ENCODE results near the gene PRKCZ.

The PRKCZ gene

DNA sequence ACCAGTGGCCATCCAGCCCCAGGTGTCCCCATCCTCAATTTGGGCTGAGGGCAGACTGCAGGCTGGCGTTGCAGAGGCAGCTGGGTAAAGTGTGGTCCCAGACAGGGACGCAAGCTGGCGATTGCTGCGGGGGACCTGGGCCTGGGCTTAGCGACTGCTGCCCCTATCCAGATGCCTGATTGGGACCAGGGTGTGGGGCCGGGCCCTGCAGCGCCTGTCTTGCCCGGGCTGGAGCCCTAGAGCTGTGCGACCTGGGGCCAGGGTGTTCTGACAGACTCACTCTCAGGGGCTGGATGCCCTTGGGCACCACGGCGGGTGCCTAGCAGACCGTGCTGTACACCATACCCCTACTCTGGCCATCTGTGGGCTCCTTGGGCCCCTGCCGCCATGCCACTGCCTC is 160.6 kb downstream of the PRKCZ start:
- TF ChIP-seq CTCF (IDR thresholded peaks at IDR 0.05; ENCODE audit: borderline replicate concordance, control extremely low read depth, extremely low read depth, insufficient read depth, missing control alignments): no peak
- in situ Hi-C loops (cut with MboI; ENCODE audit: low sequenced_read_pairs, unreplicated experiment): no loop called here

GRCh38 chr1:2212274-2212531 is 162.0 kb downstream of the PRKCZ start:
- no peak for TF ChIP-seq CTCF (IDR thresholded peaks at IDR 0.05; ENCODE audit: borderline replicate concordance, control extremely low read depth, extremely low read depth, insufficient read depth, missing control alignments)
- no peak for DNase-seq (ENCODE audit: low spot score)
- in situ Hi-C loops (cut with MboI; ENCODE audit: low sequenced_read_pairs, unreplicated experiment): no loop called here

More for the DNA sequence above, 160.6 kb downstream of the PRKCZ start:
- no peak for DNase-seq (ENCODE audit: low spot score)

- in situ Hi-C loops (cut with MboI; ENCODE audit: low sequenced_read_pairs, unreplicated experiment): no loop called here
- DNase-seq (ENCODE audit: low spot score): peak; percentile 65
- TF ChIP-seq CTCF (IDR thresholded peaks at IDR 0.05; ENCODE audit: borderline replicate concordance, control extremely low read depth, extremely low read depth, insufficient read depth, missing control alignments): no peak
Measured at GRCh38 chr1:2212532-2213491, 162.6 kb downstream of the PRKCZ start.

- no peak for DNase-seq (ENCODE audit: low spot score)
- in situ Hi-C loops (cut with MboI; ENCODE audit: low sequenced_read_pairs, unreplicated experiment): no loop called here
- TF ChIP-seq CTCF (IDR thresholded peaks at IDR 0.05; ENCODE audit: borderline replicate concordance, control extremely low read depth, extremely low read depth, insufficient read depth, missing control alignments): no peak
Measured at GRCh38 chr1:2213576-2214505, 163.6 kb downstream of the PRKCZ start.

GRCh38 chr1:2214541-2215241 is 164.5 kb downstream of the PRKCZ start:
- no peak for DNase-seq (ENCODE audit: low spot score)
- in situ Hi-C loops (cut with MboI; ENCODE audit: low sequenced_read_pairs, unreplicated experiment): no loop called here
- TF ChIP-seq CTCF (IDR thresholded peaks at IDR 0.05; ENCODE audit: borderline replicate concordance, control extremely low read depth, extremely low read depth, insufficient read depth, missing control alignments): no peak

GRCh38 chr1:2215329-2215728 is 165.1 kb downstream of the PRKCZ start:
- no peak for TF ChIP-seq CTCF (IDR thresholded peaks at IDR 0.05; ENCODE audit: borderline replicate concordance, control extremely low read depth, extremely low read depth, insufficient read depth, missing control alignments)
- in situ Hi-C loops (cut with MboI; ENCODE audit: low sequenced_read_pairs, unreplicated experiment): no loop called here
- no peak for DNase-seq (ENCODE audit: low spot score)

Data from GM13976 (cell line).